IPS-11a (cell line): Measurements from ENCODE around the gene STK32C.
"Not testable (repeated sequence)": the region's sequence is repeated elsewhere in the genome, so short reads cannot be mapped to it uniquely, and the experiment has no call there.

Source experiments
- H3K4me3 ChIP-seq: one replicate; pipeline ENCODE4 v1.5.1; 2013; ENCODE audit warnings: low read depth, low read length, control low read depth

The STK32C gene

GRCh38 chr10:132307823-132308586, at the start of gene STK32C:
Gene STK32C (minus strand): TSS chr10:132307950. CDS start chr10:132307833, 117 bp downstream.
- peak within 1 kb of the TSS; percentile 61 for H3K4me3 ChIP-seq

- H3K4me3 ChIP-seq, result no peak overlapping the region
Measured at GRCh38 chr10:132356621-132357195, 49.0 kb upstream of the STK32C start.

GRCh38 chr10:132355754-132356153, 48.0 kb upstream of the STK32C start:
- no peak overlapping the region for H3K4me3 ChIP-seq

GRCh38 chr10:132355297-132355696, 47.5 kb upstream of the STK32C start:
- no peak overlapping the region for H3K4me3 ChIP-seq

GRCh38 chr10:132354356-132355094, 46.8 kb upstream of the STK32C start:
- H3K4me3 ChIP-seq, result no peak overlapping the region

GRCh38 chr10:132353456-132354355, 46.0 kb upstream of the STK32C start:
- no peak overlapping the region for H3K4me3 ChIP-seq

GRCh38 chr10:132352462-132353308, 44.9 kb upstream of the STK32C start:
- H3K4me3 ChIP-seq, result not testable (repeated sequence)

GRCh38 chr10:132351611-132352010, 43.9 kb upstream of the STK32C start:
- no peak overlapping the region for H3K4me3 ChIP-seq

GRCh38 chr10:132350946-132351345, 43.2 kb upstream of the STK32C start:
- H3K4me3 ChIP-seq, result no peak overlapping the region

- H3K4me3 ChIP-seq, result no peak overlapping the region
Measured at GRCh38 chr10:132350391-132350790, 42.6 kb upstream of the STK32C start.

- H3K4me3 ChIP-seq, result no peak overlapping the region
Measured at GRCh38 chr10:132349766-132350165, 42.0 kb upstream of the STK32C start.

GRCh38 chr10:132347931-132348267, 40.1 kb upstream of the STK32C start:
- H3K4me3 ChIP-seq, result no peak overlapping the region

- no peak overlapping the region for H3K4me3 ChIP-seq
Measured at GRCh38 chr10:132347211-132347930, 39.6 kb upstream of the STK32C start.

GRCh38 chr10:132346806-132347205, 39.1 kb upstream of the STK32C start:
- no peak overlapping the region for H3K4me3 ChIP-seq

- H3K4me3 ChIP-seq, result no peak overlapping the region
Measured at GRCh38 chr10:132345345-132345744, 37.6 kb upstream of the STK32C start.

- H3K4me3 ChIP-seq, result no peak overlapping the region
Measured at GRCh38 chr10:132344386-132344785, 36.6 kb upstream of the STK32C start.

GRCh38 chr10:132342553-132342952, 34.8 kb upstream of the STK32C start:
- H3K4me3 ChIP-seq, result no peak overlapping the region

GRCh38 chr10:132341781-132342180, 34.0 kb upstream of the STK32C start:
- no peak overlapping the region for H3K4me3 ChIP-seq

GRCh38 chr10:132341017-132341416, 33.3 kb upstream of the STK32C start:
- no peak overlapping the region for H3K4me3 ChIP-seq
